Spinal cord (tissue), 10 donors: ENCODE data around the gene SUPT4H1. TPM values are rescaled to one million over a fixed set of nuclear protein-coding genes. Genes with fewer than 3 reads are reported as not detected.

ENCODE experiments used
- DNase-seq, 6 donors: peaks; one replicate each; pipeline versions ENCODE4 v3.0.0 to v3.0.0-alpha.2; 2013 to 2015; ENCODE audit warnings: low spot score in 6 of 6, low read depth in 4 of 6
- H3K27ac ChIP-seq: one replicate; pipeline ENCODE4 v1.5.1; 2013; ENCODE audit warnings: low read depth, low read length, control low read depth
- H3K27me3 ChIP-seq: one replicate; pipeline ENCODE4 v1.6.1; 2013; ENCODE audit warnings: low read length; ENCODE audit not compliant: control insufficient read depth, insufficient read depth
- H3K36me3 ChIP-seq: one replicate; pipeline ENCODE4 v1.6.1; 2013; ENCODE audit warnings: low read length; ENCODE audit not compliant: control insufficient read depth, insufficient read depth
- H3K4me1 ChIP-seq: one replicate; pipeline ENCODE4 v1.6.1; 2013; ENCODE audit warnings: low read length; ENCODE audit not compliant: control insufficient read depth, insufficient read depth
- H3K4me3 ChIP-seq: one replicate; pipeline ENCODE4 v1.5.1; 2013; ENCODE audit warnings: low read depth, low read length, control low read depth
- H3K9me3 ChIP-seq: one replicate; pipeline ENCODE4 v1.6.1; 2013; ENCODE audit warnings: low read length; ENCODE audit not compliant: control insufficient read depth, insufficient read depth
- WGBS: methylation state at CpG from one replicate; pipeline ENCODE4 v1.1.5; 2013; ENCODE audit warnings: missing lambda C conversion rate; ENCODE audit not compliant: insufficient coverage; 5-methylcytosine and 5-hydroxymethylcytosine counted together
- polyA plus RNA-seq, 2 donors: library from polyadenylated mRNA; unstranded; fragments of 120-200 nt; gene quantifications; one replicate each; pipeline ENCODE4 v1.2.1, GENCODE V29; 2013; ENCODE audit not compliant: insufficient read length in 2 of 2
- total RNA-seq, 2 donors: library from RNA; depleted of rRNA in 1 of 2; stranded (reverse); fragments of 120-200 nt in 1 of 2; fragments of >200 nt in 1 of 2; gene quantifications; one replicate each; pipeline versions ENCODE4 v1.2.3 to v1.2.4, GENCODE V29; 2013 to 2014
- donor health status: healthy.

SUPT4H1 gene
- total and polyA plus RNA-seq, 4 donors: 48.4 to 97.8 (median 87.5) TPM

DNA sequence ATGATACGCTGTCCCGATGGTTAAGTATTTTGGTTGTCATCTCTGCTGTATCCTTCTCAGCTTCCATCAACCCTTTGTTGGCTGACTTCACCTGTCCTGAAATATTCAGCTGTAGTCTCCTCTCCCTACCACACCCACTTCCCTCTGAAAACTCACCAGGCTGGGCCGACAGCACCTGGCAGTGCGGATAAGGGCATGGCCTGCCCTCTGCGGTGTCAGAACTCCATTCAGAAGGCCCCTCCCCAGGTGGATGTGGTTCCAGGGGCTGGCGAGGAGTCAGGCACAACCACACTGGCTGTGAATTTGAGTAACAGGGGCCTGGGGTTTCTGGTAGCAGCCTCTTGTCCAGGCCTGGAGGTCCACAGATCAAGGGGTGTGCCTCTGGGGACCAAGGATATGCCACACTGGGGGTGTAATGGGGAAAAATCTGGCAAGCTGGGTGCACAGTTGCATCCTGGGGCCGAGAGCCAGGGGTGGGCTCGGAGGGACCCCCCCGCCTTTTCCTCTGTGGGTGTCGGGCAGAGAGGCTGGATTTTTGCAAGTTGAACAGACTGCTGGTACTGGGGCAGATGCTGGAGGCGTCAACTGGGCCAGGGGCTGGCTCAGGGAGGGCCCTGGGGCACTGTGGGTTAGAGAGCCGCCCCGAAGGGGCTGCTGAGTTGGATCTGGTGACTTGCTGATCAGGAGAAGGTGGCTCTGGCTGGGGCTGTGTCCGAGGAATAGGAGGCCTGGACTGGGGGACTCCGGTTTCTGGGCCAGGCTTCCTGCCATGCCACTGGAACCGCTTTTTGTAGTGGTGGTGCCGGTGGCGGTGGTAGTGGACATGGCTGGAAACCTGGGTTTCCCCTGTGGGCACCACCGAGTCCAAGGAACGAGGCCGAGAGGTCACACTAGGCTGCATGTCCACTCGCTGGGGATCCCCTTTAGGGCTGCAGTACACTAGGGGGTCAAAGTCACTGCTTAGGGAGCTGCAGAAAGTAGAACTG lies 5.6 kb upstream of the SUPT4H1 start:
- Histone ChIP-seq H3K36me3 (peaks cover 10% of the 10 kb centered on the region), H3K27ac (no peak overlapping the region), H3K27me3 (no peaks in the 10 kb centered on the region), H3K9me3 (no peaks in the 10 kb centered on the region), H3K4me1 (peaks cover 5% of the 10 kb centered on the region), H3K4me3 (no peak overlapping the region)
- DNase-seq: no peak
- 91% methylated on average over 20 of the region's 22 CpGs for WGBS

DNA sequence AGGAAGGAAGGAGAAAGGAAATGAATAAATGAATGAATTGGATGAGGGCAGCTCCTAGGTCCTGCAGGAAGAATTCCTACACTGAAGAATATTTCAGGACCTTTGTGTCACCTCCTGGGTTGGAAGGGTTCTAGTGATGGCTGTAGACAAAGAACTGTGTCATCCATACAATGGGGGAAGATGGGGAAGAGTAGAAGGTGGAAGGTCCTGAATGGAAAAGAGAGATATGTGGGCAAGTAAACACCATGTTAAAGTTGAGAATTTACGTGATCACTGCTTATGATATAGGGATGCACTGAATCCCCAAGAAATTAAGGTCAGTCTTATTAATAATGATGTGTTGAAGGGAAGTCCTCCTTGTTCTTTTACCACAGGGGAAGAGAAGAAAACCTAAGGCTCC lies 4.2 kb upstream of the SUPT4H1 start:
- 100% methylated on average over 1 of the region's 1 CpG for WGBS
- no peak for DNase-seq
- H3K27me3 ChIP-seq: no peaks in the 10 kb centered on the region

DNA sequence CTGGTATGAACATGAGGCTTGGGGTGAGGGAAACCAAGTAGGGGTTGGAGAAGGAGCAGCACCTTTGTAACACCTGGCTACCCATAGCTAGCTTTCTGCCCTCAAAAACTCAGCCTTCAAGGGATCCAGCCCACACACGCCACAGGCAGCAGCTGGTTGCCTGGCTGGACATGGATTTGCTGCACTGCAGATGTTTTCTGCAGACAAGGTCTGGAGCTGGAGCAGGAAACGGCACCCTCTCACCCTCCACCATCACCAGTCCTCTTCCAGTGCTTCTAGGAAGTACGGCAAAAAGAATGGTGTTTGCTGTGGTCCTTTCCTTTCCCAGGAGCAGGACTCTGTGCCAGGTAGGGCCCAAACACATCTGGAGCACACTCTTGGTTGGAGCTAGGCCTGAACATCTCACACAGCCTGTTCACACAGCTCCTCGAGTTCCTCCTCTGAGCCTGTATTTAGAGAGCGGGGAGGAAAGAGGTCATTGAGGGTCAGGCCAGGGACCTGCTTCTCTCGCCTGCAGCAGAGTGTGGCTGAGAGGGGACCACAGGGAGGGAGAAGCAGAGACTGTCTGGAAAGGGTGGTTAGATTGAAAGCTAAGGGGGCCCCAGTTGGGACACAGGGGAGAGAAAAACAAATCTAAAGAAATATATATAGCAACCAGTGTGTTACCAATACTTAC lies 2.7 kb upstream of the SUPT4H1 start:
- 74% methylated on average over 4 of the region's 6 CpGs for WGBS
- Histone ChIP-seq H3K4me1 (peaks cover 9% of the 10 kb centered on the region), H3K4me3 (no peak overlapping the region), H3K36me3 (peaks cover 18% of the 10 kb centered on the region), H3K27ac (no peak overlapping the region), H3K9me3 (no peaks in the 10 kb centered on the region), H3K27me3 (no peaks in the 10 kb centered on the region)
- DNase-seq: no peak

More for the DNA sequence above, 4.2 kb upstream of the SUPT4H1 start:
- no peaks in the 10 kb centered on the region for H3K9me3 ChIP-seq
- H3K27ac ChIP-seq: no peak overlapping the region
- peaks cover 5% of the 10 kb centered on the region for H3K4me1 ChIP-seq
- peaks cover 10% of the 10 kb centered on the region for H3K36me3 ChIP-seq
- no peak overlapping the region for H3K4me3 ChIP-seq

DNA sequence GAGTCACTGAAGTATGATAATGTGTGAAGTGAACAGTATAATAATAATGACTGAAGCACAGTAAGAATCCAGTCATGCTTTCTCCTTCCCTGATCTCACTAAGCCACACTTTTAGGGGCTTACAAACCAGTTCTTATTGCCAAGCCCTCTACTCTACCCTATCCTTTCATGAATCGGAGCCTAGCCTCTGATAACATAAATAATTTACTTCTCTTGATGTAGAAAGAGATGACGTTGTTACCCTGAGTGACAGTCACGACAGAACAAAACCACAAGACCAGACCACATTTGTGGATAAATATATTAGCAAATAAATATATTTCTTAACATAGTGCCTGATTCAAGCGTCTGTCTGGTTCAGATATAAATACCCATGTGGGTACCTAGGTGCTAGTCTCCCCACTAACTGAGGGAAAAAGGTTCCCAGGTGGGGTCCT lies 1.4 kb upstream of the SUPT4H1 start:
- Histone ChIP-seq H3K4me1 (peaks cover 9% of the 10 kb centered on the region), H3K27ac (peak overlapping the region; percentile 84), H3K9me3 (no peaks in the 10 kb centered on the region), H3K4me3 (peak overlapping the region; percentile 93), H3K36me3 (peaks cover 18% of the 10 kb centered on the region), H3K27me3 (no peaks in the 10 kb centered on the region)
- no peak for DNase-seq
- whole genome bisulfite sequencing: no CpG with 5 or more reads among the region's 4 CpGs

DNA sequence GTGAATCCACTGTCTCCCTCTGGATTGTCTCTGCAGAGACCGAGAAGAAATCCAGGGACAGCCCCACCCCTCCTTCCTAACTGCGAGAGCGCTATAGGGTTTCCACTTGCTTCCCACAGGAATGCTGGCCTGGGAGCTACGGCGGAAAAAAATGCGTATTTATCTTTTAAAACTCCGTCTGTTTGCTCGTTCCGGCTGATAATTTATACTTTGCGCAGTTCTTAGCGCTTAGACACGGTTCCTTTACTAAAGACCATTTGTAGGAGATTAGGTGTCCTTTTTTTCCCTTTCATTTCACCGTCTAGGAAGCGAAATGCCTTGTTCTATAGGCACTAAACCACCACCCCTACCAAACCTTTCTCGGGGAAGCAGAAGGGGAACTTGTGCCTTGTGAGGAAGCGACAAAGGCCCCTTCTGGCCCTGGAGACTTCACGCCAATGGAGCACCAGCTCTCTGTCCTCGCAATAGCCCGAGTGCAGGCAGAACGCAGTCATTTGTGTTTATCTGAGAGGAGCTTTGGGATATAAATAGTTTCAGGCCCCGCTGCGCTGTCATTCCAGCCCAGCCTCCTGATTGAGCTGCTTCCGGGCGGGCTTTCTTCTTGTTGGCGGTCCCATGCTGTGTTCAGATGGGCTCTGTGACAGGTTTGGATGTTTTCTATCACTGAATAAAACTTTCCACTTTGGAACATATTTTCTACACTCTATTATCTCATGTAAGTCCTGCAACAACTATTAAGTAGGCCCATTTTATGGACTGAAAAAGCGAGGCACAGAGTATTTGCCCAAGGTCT lies 791 bp upstream of the SUPT4H1 start:
- WGBS: 0% methylated on average over 14 of the region's 26 CpGs
- Histone ChIP-seq H3K27me3 (no peaks in the 10 kb centered on the region), H3K36me3 (peaks cover 19% of the 10 kb centered on the region), H3K27ac (peak overlapping the region; percentile 84), H3K9me3 (no peaks in the 10 kb centered on the region), H3K4me1 (peaks cover 9% of the 10 kb centered on the region), H3K4me3 (peak overlapping the region; percentile 93)
- DNase-seq: peak in 3 of 6 donors; percentile 9 to 63 (median 55)

DNA sequence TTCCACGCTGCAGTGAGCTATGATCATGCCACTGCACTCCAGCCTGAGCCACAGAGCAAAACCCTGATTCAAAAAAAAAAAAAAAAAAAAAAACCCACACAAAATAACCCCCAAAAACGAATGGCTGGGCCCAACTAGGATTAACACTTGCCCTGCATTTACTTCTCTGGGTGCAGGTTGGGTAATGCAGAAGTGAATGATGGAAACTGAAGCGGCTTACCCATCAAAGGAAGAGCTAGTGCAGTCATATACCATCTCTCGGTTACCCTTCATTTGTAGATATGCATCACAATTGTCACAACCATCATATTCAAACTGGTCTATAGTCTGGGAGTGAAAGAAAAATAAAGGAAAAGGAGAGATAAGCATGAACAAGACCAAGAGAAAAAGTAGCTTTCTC lies 819 bp downstream of the SUPT4H1 start:
- peak overlapping the region; percentile 93 for H3K4me3 ChIP-seq
- H3K36me3 ChIP-seq: peaks cover 30% of the 10 kb centered on the region
- DNase-seq: no peak
- H3K9me3 ChIP-seq: no peaks in the 10 kb centered on the region
- no CpG with 5 or more reads among the region's 4 CpGs for WGBS
- H3K27ac ChIP-seq: no peak overlapping the region
- H3K4me1 ChIP-seq: peaks cover 9% of the 10 kb centered on the region
- no peaks in the 10 kb centered on the region for H3K27me3 ChIP-seq

DNA sequence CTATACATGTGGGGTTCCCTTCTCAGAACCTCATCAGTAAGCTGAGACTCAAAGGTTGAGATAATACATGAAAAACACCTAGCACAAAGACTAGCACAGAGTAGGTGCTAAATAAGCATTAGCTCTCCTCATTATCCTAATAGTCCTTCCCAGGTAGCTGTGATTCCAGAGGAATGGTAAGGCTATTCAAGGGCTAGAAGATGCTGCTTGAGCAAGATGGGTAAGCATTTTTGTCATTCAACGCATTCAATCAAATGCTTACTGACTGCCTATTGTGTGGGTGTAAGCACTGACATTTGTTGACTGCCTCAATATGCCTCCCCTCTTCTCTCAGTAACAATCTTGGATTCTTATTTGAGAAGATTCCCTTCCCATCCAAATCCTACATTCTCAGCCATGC lies 4.0 kb downstream of the SUPT4H1 start:
- Histone ChIP-seq H3K27ac (no peak overlapping the region), H3K4me3 (no peak overlapping the region), H3K36me3 (peaks cover 50% of the 10 kb centered on the region), H3K27me3 (no peaks in the 10 kb centered on the region), H3K9me3 (no peaks in the 10 kb centered on the region), H3K4me1 (peaks cover 23% of the 10 kb centered on the region)
- no peak for DNase-seq
- WGBS: 88% methylated on average over 1 of the region's 1 CpG

DNA sequence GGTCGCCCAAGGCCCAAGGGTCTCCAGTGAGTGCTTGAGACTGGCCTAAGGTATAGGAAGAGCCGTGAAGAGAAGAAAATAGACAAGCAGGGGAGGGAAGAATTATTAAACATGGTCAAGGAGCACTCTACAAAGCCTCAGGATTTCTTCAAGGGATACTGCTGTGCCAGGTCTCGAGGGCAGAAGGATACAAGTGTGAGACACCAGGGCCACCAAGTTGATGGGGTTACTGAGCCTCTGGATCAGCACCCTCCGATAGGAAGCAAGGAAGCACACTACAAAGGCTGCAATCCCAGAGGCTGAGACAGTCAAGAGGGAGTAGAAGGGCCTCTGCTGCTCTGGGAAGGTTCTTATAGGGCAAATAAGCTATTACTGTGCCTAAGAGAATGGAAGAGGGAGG lies 6.5 kb downstream of the SUPT4H1 start:
- Histone ChIP-seq H3K4me3 (no peak overlapping the region), H3K9me3 (no peaks in the 10 kb centered on the region), H3K27me3 (no peaks in the 10 kb centered on the region), H3K4me1 (peaks cover 16% of the 10 kb centered on the region), H3K27ac (no peak overlapping the region), H3K36me3 (peaks cover 48% of the 10 kb centered on the region)
- DNase-seq: no peak
- WGBS: 88% methylated on average over 4 of the region's 4 CpGs

DNA sequence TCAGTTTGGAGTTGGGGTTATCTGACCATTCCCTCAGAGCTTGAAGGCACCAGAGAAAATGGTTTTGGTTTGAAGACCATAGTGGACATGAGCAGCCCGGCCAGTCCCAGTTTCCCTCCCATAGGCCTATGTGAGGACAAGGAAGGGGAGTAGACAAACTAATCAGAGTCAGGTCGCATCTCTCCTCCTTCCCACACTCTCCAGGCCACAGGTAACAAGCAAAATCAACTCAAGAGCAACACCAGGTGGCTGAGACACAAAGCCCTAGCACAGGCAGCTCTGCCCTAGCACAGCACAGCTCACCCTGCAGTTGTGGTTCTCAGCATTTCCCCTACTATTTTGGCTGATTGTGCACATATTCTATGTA lies 7.2 kb downstream of the SUPT4H1 start:
- Histone ChIP-seq H3K27ac (peak overlapping the region; percentile 49), H3K9me3 (no peaks in the 10 kb centered on the region), H3K4me3 (no peak overlapping the region), H3K27me3 (no peaks in the 10 kb centered on the region), H3K36me3 (peaks cover 43% of the 10 kb centered on the region), H3K4me1 (peaks cover 16% of the 10 kb centered on the region)
- DNase-seq: no peak
- WGBS: 40% methylated on average over 1 of the region's 2 CpGs
